Right forelimb (tissue), 1 donor: ENCODE data around the gene C14orf119.

Experiments used
- DNase-seq: peaks from one replicate; pipeline ENCODE4 v3.0.0-alpha.2; 2018

C14orf119 gene

DNA sequence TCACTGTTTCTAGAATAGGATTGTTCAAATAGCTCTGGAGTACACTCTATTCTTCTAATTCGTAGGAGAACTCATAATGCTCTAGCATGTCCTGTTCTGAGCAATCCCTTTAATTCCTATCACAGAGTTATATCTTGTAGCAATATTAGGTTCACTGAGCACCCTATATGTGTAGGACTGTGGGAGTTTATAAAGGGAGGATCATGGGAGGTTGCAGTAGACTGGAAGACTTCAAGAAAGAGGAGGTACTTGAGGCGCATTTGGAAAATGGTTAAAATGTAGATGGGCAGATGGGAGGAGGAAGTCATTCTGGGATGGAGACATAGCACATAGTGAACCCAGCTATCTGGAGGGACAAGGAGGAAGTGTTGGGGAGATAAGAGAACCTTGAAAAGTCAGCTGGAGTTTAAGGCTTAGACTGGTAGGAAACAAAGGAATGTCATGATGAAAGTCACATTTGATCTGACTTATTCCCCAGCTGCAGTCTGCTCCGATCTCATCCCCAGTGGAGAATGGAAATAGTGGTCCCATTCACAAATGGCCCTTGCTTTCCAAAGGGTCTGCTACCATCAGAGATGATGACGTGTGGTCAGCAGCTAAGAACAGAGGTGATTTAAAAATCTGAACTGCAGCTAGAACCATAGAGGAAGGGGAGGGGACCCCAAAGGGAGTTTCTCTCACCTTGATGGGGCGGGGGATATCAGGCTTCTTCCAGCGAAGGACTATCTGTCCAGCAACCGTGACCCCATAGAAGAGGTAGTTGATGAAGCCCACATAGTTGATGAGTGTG lies 33.9 kb downstream of the C14orf119 start:
- no peak for DNase-seq

- no peak for DNase-seq
These were observed 34.5 kb downstream of the C14orf119 start for GRCh38 chr14:23129759-23130316.

- no peak for DNase-seq
These were observed 35.6 kb downstream of the C14orf119 start for GRCh38 chr14:23130871-23131270.

- DNase-seq = no peak
These were observed 36.2 kb downstream of the C14orf119 start for GRCh38 chr14:23131482-23131881.

DNA sequence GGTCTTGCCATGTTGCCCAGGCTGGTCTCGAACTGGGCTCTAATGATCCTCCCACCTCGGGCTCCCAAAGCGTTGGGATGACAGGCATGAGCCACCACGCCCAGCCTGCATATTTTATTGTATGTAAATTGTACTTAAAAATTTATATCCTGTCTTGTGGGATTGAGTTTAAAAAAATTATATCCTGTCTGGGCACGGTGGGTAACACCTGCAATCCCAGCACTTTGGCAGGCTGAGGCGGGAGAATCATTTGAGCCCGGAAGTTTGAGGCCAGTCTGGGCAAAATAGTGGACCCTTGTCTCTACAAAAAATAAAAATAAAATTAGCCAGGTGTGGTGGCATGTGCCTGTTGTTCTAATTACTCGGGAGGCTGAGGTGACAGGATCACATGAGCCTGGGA lies 37.7 kb downstream of the C14orf119 start:
- no peak for DNase-seq

DNA sequence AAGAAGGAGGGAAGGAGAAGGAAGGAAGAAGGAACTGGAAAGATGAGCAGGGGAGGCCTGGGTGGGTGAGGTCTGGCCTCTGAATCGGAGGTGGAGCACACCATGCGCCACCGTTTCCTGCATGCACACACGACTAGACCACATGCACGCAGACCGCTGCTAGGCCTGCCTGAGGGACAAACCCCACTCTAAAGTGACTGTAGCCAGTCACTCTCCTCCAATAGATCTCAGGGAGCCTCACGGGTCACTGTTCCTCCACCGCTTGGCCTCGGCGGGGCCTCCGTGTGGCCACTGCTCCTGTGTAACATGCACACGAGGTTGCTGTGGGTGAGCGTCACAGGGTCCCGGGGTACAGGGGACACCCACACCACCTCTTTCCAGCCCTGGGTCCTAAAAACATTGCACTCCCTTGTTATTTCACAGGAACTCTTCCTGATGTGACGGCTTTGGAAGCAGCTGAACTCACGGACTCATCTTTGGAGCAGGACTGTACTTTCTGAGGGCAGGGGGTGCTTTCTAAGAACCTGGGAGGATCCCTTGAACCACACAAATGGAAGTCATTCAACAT lies 41.3 kb downstream of the C14orf119 start:
- DNase-seq = no peak

GRCh38 chr14:23137192-23137812 lies 42.0 kb downstream of the C14orf119 start:
- DNase-seq = no peak

DNA sequence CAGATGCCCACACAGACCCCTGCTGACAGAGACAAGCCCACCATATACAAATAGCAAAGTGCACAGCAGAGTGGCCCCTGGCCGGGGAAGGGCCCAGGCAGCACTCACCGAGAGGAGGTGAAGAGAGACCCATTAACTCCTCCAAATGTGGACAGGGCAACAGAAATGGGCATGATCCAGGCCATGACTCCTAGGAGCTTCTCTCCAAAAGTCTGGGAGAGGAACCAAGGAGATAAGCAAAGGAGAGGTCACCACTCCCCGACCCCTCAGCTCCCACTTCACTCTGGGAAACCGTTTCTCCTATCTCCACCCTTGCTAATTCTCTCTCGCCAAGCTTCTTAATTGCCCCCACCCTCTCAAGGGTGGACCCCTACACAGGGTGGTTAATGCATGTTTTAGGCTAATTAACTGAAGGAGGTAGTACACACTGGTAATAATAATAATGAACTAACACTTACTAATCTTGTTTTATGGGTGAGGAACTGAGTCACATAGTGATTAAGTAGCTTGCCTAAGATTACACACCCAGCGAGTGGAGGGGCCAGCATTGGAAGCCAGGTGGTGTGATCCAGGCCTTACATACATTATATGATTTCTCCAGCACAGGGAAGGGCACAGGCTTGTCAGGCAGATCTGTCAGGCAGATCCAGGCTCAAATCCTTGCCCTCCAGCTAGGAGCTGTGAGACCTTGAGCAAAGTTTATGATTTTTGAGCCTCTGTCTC lies 42.7 kb downstream of the C14orf119 start:
- DNase-seq = no peak

DNA sequence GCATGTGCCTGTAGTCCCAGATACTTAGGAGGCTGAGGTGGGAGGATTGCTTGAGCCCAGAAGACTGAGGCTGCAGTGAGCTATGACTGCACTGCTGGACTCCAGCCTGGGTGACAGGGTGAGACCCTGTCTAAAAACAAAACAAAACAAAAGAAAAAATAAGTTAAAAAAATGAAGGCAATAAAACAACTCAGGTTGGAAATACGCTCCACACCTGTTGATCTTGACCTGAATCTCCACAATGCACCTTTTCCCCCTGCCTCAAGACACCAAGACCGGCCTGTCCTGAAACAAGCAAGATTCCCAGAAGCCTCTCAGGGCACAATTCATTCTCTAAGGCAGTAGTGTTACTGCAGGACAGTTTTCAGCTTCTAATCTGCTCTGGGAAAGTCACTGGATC lies 44.6 kb downstream of the C14orf119 start:
- DNase-seq = no peak

GRCh38 chr14:23140371-23140770 lies 45.1 kb downstream of the C14orf119 start:
- no peak for DNase-seq

- DNase-seq = peak; percentile 60
These were observed 46.6 kb downstream of the C14orf119 start for GRCh38 chr14:23141706-23142444.

DNA sequence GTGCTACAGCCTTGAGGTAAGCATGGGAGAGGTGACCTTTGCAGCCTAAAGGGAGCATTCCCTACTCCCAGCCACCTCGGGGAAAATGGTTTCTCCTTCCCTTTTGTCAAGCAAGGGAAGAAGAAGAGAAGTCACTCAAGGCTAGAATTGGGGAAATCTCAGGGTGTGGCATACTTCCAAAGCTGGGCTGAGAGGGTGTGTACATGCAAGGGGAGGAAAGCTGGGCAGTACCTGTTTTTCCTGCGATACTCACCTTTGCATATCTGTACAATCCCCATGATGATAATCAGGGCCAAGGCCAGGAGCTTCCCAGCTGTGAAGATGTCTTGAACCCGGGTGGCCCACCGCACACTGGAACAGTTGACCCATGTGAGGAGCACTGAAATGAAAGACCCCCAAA lies 47.5 kb downstream of the C14orf119 start:
- DNase-seq = no peak

DNA sequence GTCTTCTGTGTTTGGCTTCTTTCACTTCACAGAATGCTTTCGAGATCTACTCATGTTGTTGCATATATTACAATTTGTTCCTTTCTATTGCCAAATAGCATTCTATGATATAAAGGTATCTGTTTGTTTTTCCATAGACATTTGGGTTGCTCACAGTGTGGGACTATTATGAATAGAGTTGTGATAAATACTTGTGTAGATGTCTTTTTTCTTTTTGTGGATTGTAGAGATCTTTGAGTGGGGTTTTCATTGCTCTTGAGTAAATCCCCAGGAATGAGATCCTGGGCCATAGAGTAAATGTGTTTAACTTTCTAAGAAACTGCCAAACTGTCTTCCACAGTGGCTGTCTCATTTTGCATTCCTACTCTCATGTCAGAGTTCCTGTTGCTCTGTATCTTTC lies 48.6 kb downstream of the C14orf119 start:
- DNase-seq = no peak

GRCh38 chr14:23145794-23146350 lies 50.6 kb downstream of the C14orf119 start:
- DNase-seq = no peak

GRCh38 chr14:23146351-23146910 lies 51.1 kb downstream of the C14orf119 start:
- DNase-seq = no peak

GRCh38 chr14:23146980-23147379 lies 51.7 kb downstream of the C14orf119 start:
- no peak for DNase-seq

GRCh38 chr14:23147676-23148075 lies 52.4 kb downstream of the C14orf119 start:
- no peak for DNase-seq

- no peak for DNase-seq
These were observed 53.4 kb downstream of the C14orf119 start for GRCh38 chr14:23148591-23149249.

DNA sequence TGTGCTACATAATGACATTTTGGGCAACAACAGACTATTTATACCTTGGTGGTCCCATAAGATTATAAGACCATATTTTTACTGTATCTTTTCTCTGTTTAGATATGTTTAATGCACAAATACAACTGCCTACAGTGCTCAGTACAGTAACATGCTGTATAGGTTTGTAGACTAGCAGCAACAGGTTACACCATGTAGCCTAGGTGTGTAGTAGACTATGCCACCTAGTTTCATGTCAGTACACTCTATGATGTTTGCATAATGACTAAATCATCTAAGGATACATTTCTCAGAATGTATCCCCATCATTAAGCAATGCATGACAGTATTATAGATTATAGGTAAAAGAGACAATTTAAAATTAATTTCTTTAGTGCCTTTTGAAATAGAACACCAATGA lies 54.4 kb downstream of the C14orf119 start:
- no peak for DNase-seq
